Parathyroid adenoma (tissue), 2 donors: ENCODE results near the gene KDM5C.

Source experiments
- H2AFZ ChIP-seq: fragments of 300-600 bp; sonication (generic); one replicate; pipeline ENCODE4 v1.7.0; 2017; ENCODE audit warnings: antibody characterized with exemption, mild to moderate bottlenecking
- H3K27ac ChIP-seq: fragments of 300-600 bp; sonication (generic); one replicate; pipeline ENCODE4 v1.7.0; 2017
- H3K27me3 ChIP-seq: fragments of 300-600 bp; sonication (generic); one replicate; pipeline ENCODE4 v1.7.0; 2017; ENCODE audit warnings: low read length; ENCODE audit not compliant: control insufficient read depth, insufficient read depth
- H3K36me3 ChIP-seq: fragments of 300-600 bp; sonication (generic); one replicate; pipeline ENCODE4 v1.7.0; 2017; ENCODE audit warnings: low read length; ENCODE audit not compliant: control insufficient read depth, insufficient read depth
- H3K4me1 ChIP-seq: fragments of 300-600 bp; sonication (generic); one replicate; pipeline ENCODE4 v1.7.0; 2017; ENCODE audit warnings: control low read depth
- H3K4me2 ChIP-seq: fragments of 300-600 bp; sonication (generic); one replicate; pipeline ENCODE4 v1.7.0; 2017; ENCODE audit warnings: low read length
- H3K4me3 ChIP-seq: fragments of 300-600 bp; sonication (generic); one replicate; pipeline ENCODE4 v1.7.0; 2017; ENCODE audit warnings: low read depth, low read length
- H3K79me2 ChIP-seq: fragments of 300-600 bp; sonication (generic); one replicate; pipeline ENCODE4 v1.7.0; 2017; ENCODE audit warnings: control low read depth
- H3K9ac ChIP-seq: fragments of 300-600 bp; sonication (generic); one replicate; pipeline ENCODE4 v1.7.0; 2017; ENCODE audit warnings: mild to moderate bottlenecking
- H3K9me3 ChIP-seq: fragments of 300-600 bp; sonication (generic); one replicate; pipeline ENCODE4 v1.7.0; 2017; ENCODE audit warnings: low read length; ENCODE audit not compliant: control insufficient read depth
- TF ChIP-seq, protein P1 (sequence below): fragments of 300-600 bp; sonication (generic); IDR thresholded peaks from one replicate; pipeline ENCODE4 v1.7.0; 2017; ENCODE audit warnings: antibody characterized with exemption, mild to moderate bottlenecking
- donor health status: primary hyperparathyroidism.

KDM5C gene

DNA sequence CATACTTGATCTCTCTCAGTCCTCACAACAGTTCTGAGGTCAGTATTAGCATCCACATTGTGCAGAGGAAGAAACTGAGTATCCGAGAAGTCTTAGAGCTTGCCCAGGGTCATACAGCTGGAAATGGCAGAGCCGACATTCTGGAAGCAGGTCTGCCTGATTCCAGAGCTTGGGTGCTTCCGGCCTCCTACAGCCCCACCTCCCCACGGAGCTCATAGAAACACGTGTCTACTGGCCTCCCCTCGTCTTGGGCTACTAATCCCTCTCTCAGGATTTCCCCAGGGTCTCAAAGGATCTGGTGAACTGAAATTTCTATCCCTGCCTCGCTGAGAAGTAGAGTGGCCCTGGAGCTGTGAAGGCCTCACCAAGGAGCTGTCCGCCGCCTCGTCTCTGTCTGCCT lies 12.0 kb upstream of the KDM5C start:
- Histone ChIP-seq H3K27ac (no peak overlapping the region), H3K36me3 (no peaks in the 10 kb centered on the region), H3K4me1 (no peaks in the 10 kb centered on the region), H3K27me3 (no peaks in the 10 kb centered on the region), H3K79me2 (no peaks in the 10 kb centered on the region), H3K4me3 (no peak overlapping the region), H3K9me3 (no peaks in the 10 kb centered on the region), H3K4me2 (no peak overlapping the region), H2AFZ (no peak overlapping the region), H3K9ac (no peak overlapping the region)
- TF ChIP-seq, protein P1, sequence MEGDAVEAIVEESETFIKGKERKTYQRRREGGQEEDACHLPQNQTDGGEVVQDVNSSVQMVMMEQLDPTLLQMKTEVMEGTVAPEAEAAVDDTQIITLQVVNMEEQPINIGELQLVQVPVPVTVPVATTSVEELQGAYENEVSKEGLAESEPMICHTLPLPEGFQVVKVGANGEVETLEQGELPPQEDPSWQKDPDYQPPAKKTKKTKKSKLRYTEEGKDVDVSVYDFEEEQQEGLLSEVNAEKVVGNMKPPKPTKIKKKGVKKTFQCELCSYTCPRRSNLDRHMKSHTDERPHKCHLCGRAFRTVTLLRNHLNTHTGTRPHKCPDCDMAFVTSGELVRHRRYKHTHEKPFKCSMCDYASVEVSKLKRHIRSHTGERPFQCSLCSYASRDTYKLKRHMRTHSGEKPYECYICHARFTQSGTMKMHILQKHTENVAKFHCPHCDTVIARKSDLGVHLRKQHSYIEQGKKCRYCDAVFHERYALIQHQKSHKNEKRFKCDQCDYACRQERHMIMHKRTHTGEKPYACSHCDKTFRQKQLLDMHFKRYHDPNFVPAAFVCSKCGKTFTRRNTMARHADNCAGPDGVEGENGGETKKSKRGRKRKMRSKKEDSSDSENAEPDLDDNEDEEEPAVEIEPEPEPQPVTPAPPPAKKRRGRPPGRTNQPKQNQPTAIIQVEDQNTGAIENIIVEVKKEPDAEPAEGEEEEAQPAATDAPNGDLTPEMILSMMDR = no peak

DNA sequence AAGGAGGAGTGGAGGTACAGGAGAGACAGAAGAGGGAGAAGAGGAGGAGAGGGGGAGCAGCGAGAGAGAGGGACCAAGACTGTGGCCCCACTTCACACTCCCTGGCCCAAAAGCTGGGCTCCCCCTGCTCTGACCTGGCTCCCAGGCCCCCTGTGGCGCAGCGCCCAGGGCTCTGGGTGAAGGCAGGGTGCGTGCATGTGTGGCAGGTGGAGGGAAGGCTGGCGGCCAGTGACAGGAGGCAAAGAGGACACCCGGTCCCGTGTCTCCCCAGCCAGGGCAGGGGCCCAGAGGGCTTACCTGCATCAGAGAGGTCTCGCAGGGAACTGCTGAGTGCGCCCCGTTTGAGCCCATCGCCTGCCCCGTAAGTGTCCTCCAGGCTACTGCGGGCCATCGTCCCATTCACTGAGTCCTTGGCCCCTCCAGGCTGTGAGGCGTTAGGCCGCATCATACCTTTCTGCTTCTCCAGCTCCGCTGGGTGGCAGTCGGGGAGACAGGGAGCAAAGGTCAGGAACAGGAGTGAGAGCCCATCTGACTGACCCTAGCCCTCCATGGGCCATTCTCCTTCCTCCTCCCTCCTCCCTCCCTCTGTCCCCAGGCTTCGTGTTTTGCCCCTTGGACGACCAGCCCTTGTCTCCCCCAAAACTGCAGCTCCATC lies 11.1 kb upstream of the KDM5C start:
- Histone ChIP-seq H3K9me3 (no peaks in the 10 kb centered on the region), H3K4me1 (no peaks in the 10 kb centered on the region), H3K9ac (no peak overlapping the region), H3K4me2 (no peak overlapping the region), H3K79me2 (no peaks in the 10 kb centered on the region), H3K4me3 (no peak overlapping the region), H3K27me3 (no peaks in the 10 kb centered on the region), H2AFZ (no peak overlapping the region), H3K27ac (no peak overlapping the region), H3K36me3 (no peaks in the 10 kb centered on the region)
- TF ChIP-seq, protein P1 = no peak

DNA sequence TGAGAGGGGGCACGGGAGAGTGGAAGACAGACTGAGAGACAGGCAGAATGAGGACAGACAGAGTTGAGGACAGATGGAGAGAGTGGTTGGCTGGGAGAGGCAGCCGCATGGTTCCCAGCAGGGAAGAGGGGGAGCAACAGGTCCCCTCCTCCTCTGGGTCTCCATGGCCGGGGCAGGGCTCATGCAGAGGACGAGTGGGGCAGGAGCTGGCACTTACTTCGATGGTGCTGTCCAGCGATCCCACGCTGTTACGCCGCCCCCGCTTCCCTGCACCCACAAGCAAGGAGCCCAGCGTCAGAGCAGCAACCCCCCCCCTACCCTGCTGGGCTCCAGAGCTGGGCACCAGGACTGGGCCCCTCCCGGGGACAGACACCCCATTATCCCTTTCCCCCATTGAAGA lies 10.6 kb upstream of the KDM5C start:
- H3K4me1 ChIP-seq = no peaks in the 10 kb centered on the region
- H3K79me2 ChIP-seq = no peaks in the 10 kb centered on the region
- no peaks in the 10 kb centered on the region for H3K36me3 ChIP-seq
- H2AFZ ChIP-seq = no peak overlapping the region
- H3K4me3 ChIP-seq = no peak overlapping the region
- no peak overlapping the region for H3K9ac ChIP-seq
- H3K9me3 ChIP-seq = no peaks in the 10 kb centered on the region
- no peak overlapping the region for H3K27ac ChIP-seq
- TF ChIP-seq, protein P1 = no peak
- H3K27me3 ChIP-seq = no peaks in the 10 kb centered on the region
- H3K4me2 ChIP-seq = no peak overlapping the region

DNA sequence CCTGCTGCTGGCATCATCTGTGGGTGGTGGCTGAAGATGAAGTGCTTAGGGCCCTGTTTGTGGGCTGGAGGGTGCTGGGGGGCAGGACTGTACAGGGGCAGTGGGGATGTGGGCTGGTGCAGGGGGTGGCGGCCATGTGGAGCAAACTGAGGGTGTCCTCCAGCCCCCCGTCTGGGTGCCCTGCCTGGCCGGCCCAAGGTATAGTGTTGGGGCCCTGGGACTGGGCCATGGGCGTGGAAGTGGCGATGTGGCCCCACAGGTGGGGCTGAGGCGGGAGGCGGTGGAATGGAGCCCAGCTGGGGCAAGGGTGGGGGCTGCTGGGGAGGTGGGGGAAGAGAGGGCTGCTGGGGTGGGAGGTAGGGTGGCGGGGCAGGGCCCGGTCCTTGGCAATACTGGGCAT lies 9.5 kb upstream of the KDM5C start:
- TF ChIP-seq, protein P1 = no peak
- Histone ChIP-seq H3K4me3 (no peak overlapping the region), H3K9me3 (no peaks in the 10 kb centered on the region), H3K27ac (no peak overlapping the region), H3K9ac (no peak overlapping the region), H3K4me2 (no peak overlapping the region), H3K27me3 (no peaks in the 10 kb centered on the region), H3K79me2 (no peaks in the 10 kb centered on the region), H2AFZ (no peak overlapping the region), H3K36me3 (no peaks in the 10 kb centered on the region), H3K4me1 (no peaks in the 10 kb centered on the region)

DNA sequence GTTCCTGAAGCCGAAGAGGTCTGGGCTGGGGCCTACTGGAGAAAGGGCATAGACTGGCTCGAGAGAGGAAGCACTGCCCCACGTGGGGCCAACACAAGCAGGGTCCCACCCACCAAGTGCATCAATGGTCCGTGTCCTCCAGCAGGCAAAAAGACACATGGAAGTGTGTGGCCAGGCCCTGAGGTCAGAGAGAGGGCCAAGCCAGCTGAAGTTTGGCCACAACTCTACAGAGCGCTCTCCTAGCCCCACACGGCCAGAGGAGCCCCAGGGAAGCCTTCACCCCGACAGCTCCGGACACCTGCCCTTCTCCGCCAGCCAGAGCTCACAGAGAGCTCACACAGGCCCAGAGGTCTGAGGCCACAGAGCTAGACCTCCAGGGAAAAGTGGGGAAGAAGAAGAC lies 8.5 kb upstream of the KDM5C start:
- Histone ChIP-seq H3K4me1 (no peaks in the 10 kb centered on the region), H3K27ac (no peak overlapping the region), H2AFZ (no peak overlapping the region), H3K4me2 (no peak overlapping the region), H3K27me3 (no peaks in the 10 kb centered on the region), H3K79me2 (no peaks in the 10 kb centered on the region), H3K9ac (no peak overlapping the region), H3K9me3 (no peaks in the 10 kb centered on the region), H3K4me3 (no peak overlapping the region), H3K36me3 (no peaks in the 10 kb centered on the region)
- TF ChIP-seq, protein P1 = no peak
